Measurements from ENCODE around the gene ICOSLG.

ICOSLG gene

DNA sequence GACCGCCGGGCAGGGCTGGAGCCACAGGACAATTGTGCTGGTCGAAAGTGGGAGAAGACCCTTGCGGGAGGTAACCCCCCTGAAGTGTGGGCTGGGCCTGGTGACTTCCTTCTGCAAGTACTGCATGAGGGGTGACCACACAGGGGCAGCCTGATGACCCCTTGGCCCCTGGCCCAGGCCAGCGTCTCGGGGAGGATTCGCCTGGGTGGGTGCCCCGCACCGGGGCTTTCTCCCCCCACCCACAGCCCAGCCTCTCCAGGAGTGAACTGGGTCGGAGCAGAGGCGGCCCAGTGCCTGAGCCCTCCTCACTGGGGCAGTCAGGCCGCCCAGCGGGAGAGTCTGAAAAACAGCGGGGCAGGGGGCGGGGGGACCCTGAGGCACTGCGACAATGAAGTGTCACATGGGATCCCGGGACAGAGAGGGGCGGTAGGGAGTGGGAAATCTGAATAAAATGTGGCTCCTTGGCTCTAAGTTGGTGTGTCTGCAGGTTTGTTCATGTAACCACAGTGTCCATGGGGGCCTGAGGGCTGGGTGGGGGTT, 22.5 kb upstream of the ICOSLG start:
- H3K4me3 ChIP-seq (replicated peaks; ENCODE audit: low read depth, low read length) = no peak overlapping the region
- no peak for DNase-seq (ENCODE audit: extremely low read depth, low read depth)
- TF ChIP-seq, protein P1, sequence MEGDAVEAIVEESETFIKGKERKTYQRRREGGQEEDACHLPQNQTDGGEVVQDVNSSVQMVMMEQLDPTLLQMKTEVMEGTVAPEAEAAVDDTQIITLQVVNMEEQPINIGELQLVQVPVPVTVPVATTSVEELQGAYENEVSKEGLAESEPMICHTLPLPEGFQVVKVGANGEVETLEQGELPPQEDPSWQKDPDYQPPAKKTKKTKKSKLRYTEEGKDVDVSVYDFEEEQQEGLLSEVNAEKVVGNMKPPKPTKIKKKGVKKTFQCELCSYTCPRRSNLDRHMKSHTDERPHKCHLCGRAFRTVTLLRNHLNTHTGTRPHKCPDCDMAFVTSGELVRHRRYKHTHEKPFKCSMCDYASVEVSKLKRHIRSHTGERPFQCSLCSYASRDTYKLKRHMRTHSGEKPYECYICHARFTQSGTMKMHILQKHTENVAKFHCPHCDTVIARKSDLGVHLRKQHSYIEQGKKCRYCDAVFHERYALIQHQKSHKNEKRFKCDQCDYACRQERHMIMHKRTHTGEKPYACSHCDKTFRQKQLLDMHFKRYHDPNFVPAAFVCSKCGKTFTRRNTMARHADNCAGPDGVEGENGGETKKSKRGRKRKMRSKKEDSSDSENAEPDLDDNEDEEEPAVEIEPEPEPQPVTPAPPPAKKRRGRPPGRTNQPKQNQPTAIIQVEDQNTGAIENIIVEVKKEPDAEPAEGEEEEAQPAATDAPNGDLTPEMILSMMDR (IDR thresholded peaks at IDR 0.05; ENCODE audit: low read depth, low read length, missing control alignments) = no peak

DNA sequence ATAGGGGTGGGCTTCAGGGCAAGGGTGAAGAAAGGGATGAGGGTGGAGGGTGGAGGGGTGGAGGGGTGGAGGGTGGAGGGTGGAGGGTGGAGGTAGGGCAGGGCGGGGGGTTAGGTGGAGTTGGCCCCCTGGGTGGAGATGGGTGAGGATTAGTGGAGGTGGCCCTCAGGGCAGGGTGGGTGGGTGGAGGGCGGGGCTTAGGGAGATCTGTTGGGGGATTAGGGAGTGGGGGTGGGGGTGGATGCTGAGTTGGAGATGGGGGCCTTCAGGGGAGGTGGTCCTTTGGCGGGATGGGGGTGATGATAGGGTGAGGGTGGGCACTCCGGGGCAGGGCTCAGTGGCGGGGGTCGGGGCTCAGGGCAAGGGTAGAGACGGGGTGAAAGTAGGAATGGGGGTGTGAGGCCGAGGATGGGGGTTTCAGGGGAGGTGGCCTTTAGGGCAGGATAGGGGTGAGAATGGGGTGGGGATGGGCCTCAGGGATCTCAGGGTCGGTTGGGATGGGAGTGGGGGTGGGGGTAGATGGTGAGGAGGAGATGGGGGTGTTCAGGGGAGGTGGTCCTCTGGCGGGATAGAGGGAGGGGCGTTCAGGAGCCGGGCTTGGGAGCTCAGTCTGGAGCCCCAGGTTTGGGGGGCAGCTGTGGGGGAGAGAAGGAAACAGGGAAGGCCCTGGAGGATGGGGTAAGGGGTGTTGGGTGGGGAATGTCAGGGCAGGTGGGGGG, 21.8 kb upstream of the ICOSLG start:
- H3K4me3 ChIP-seq (replicated peaks; ENCODE audit: low read depth, low read length) = no peak overlapping the region
- TF ChIP-seq, protein P1 (IDR thresholded peaks at IDR 0.05; ENCODE audit: low read depth, low read length, missing control alignments) = no peak
- DNase-seq (ENCODE audit: extremely low read depth, low read depth) = no peak

DNA sequence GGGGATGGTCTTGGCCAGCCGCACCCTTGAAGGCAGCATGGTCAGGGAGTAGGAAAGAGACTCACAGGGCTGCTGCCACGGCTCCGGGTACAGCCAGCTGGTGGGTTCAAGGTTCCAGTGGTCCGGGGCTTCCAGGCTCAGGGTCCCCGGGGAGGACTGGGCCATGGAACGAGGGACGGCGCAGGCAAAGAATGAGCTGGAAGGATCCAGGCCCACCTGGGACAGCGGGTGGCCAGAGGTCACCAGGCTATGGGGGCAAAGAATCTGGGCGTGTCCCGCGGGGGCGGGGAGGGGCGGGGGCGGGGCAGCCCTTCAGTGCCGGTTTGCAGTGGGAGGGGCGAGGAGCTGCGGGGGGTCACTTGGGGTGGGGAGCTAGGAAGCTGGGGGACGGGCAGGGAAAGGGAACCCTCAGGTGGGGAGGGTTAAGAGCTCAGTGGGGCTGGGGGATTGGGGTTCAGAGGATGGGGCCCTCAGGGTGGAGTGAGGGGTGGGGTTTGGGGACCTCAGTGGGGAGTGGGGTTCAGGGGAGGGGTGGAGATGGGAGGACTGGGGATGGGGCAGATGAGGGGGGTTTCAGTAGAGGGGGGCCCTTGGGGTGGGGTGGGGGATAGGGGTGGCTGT, 21.0 kb upstream of the ICOSLG start, which contains the start of gene DNMT3L:
Gene DNMT3L (minus strand): TSS at position 223 of the 621 bp plus-strand sequence. CDS start 638 bp downstream, outside the sequence.
- TF ChIP-seq, protein P1 (IDR thresholded peaks at IDR 0.05; ENCODE audit: low read depth, low read length, missing control alignments) = no peak
- H3K4me3 ChIP-seq (replicated peaks; ENCODE audit: low read depth, low read length) = no peak within 1 kb of the TSS
- no peak for DNase-seq (ENCODE audit: extremely low read depth, low read depth)

DNA sequence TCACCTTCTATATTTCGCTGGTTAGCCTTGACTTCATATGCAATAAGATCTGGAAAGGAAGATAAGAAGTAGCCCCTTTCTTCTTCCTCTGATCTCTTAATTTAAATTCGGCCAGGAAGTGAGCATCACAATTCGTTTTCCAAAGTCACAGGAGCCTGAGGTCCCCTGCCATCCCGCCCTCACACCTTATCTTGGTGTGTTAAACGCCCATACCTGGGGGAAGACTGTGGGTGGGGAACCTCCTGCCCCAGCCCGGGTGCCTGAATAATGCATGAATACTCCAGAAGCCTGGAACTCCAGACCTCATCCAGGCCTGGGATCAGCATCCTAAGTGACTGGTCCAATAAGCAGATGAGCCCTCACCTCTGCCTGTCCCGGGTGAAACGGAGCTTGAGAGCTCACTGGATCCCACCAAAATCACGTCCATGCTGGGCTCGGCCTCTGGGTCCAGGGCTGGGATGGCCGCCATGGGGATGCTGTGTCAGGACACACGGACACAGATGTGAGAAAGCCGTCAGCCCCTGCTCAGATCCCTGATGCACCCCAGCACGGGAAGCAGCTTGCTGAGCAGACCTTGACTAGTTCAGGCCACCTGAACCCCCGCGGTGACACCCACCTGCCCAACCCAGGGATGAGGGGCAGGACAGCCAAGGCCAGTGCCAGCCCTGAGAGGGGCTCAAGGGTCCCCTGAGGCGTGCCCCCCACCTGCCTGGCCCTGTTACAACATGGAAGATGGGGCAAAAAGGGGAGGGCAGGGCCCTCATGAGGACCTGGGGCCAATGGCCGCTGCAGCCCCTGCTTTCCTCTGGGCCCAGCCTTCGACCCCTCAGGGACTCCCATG, 20.3 kb upstream of the ICOSLG start:
- no peak for DNase-seq (ENCODE audit: extremely low read depth, low read depth)
- no peak overlapping the region for H3K4me3 ChIP-seq (replicated peaks; ENCODE audit: low read depth, low read length)
- TF ChIP-seq, protein P1 (IDR thresholded peaks at IDR 0.05; ENCODE audit: low read depth, low read length, missing control alignments) = no peak

DNA sequence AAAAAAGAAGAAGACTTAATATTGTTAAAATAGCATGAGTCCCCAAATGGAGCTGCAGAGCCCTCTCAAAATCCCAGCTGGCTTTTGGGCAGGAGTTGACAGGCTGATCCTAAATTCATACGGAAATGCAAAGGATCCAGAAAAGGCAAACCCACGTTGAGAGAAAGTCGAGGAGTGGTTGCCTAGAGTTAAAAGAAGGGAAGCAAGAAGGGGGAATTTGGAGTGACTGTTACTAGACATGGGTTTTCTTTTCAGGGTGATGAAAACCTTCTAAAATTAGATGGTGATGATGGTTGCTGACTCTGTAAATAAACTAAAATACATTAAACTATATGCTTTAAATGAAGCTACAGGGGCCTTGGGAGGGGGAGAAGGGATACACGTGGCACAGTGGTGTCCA, 19.3 kb upstream of the ICOSLG start:
- DNase-seq (ENCODE audit: extremely low read depth, low read depth) = no peak

More for the DNA sequence above, 19.3 kb upstream of the ICOSLG start:
- TF ChIP-seq, protein P1 (IDR thresholded peaks at IDR 0.05; ENCODE audit: low read depth, low read length, missing control alignments) = no peak
- H3K4me3 ChIP-seq (replicated peaks; ENCODE audit: low read depth, low read length) = no peak overlapping the region
